Peyer's patch (tissue), 4 donors: ENCODE measurements around the gene PRKCZ. TPM values are rescaled to one million over a fixed set of nuclear protein-coding genes. Genes with fewer than 3 reads are reported as not detected.
"Not testable (repeated sequence)": the region's sequence is repeated elsewhere in the genome, so short reads cannot be mapped to it uniquely, and the experiment has no call there.

Experiments
- DNase-seq, 3 donors: peaks; one replicate each; pipeline ENCODE4 v3.0.0-alpha.2; 2017 to 2019
- H3K27ac ChIP-seq, 4 donors: fragments of 200-600 bp; sonication (generic); one replicate each; pipeline ENCODE4 v1.5.1; 2016 to 2019
- H3K27me3 ChIP-seq, 2 donors: fragments of 200-600 bp; sonication (generic); one replicate each; pipeline ENCODE4 v1.5.1; 2019
- H3K36me3 ChIP-seq, 3 donors: fragments of 200-600 bp; sonication (generic); one replicate each; pipeline ENCODE4 v1.5.1; 2016 to 2019
- H3K4me1 ChIP-seq, 4 donors: fragments of 200-600 bp; sonication (generic); one replicate each; pipeline ENCODE4 v1.5.1; 2016 to 2019
- H3K4me3 ChIP-seq, 4 donors: fragments of 200-600 bp; sonication (generic); 1 replicate in 3 of 4; 2 replicates in 1 of 4; pipeline ENCODE4 v1.5.1; 2016 to 2019; ENCODE audit warnings: mild to moderate bottlenecking in 1 of 4
- H3K9me3 ChIP-seq, 4 donors: fragments of 200-600 bp; sonication (generic); one replicate each; pipeline ENCODE4 v1.5.1; 2016 to 2019; ENCODE audit warnings: mild to moderate bottlenecking in 1 of 4
- POLR2A ChIP-seq, 2 donors: fragments of 450-650 bp; IDR thresholded peaks; one replicate each; pipeline ENCODE4 v1.5.1; 2017; ENCODE audit warnings: antibody characterized with exemption in 2 of 2, mild to moderate bottlenecking in 2 of 2, moderate library complexity in 2 of 2
- total RNA-seq, 4 donors: library from RNA; depleted of rRNA; stranded (reverse); fragments of >200 nt; gene quantifications; one replicate each; pipeline ENCODE4 v1.1.0, GENCODE V29; 2016
- TF ChIP-seq, protein P1 (sequence below), 6 experiments: fragments of 450-650 bp in 4 of 6; fragments of 200-600 bp in 2 of 6; sonication (generic) in 1 of 6; IDR thresholded peaks; one replicate each; pipeline ENCODE4 v1.5.1; 2017 to 2019; ENCODE audit warnings: antibody characterized with exemption in 6 of 6, mild to moderate bottlenecking in 3 of 6, moderate library complexity in 1 of 6

The PRKCZ gene
- total RNA-seq, 4 donors from 2014 or later, result 51.2 to 105 (median 93.6) TPM

GRCh38 chr1:2091611-2092604 lies 41.7 kb downstream of the PRKCZ start:
- Histone ChIP-seq H3K4me3 (peak overlapping the region in 2 of 4 donors; percentile 11 to 14), H3K4me1 (peaks cover 0 to 8% (median 2%) of the 10 kb centered on the region in 4 donors), H3K27ac (peak overlapping the region in 3 of 4 donors; percentile 65 to 89 (median 78)), H3K9me3 (peaks cover 0 to 4% (median 0%) of the 10 kb centered on the region in 4 donors), H3K27me3 (no peaks in the 10 kb centered on the region), H3K36me3 (peaks cover 0 to 14% (median 0%) of the 10 kb centered on the region in 3 donors)
- peak; percentile 56 to 89 (median 87) for DNase-seq
- TF ChIP-seq, protein P1, sequence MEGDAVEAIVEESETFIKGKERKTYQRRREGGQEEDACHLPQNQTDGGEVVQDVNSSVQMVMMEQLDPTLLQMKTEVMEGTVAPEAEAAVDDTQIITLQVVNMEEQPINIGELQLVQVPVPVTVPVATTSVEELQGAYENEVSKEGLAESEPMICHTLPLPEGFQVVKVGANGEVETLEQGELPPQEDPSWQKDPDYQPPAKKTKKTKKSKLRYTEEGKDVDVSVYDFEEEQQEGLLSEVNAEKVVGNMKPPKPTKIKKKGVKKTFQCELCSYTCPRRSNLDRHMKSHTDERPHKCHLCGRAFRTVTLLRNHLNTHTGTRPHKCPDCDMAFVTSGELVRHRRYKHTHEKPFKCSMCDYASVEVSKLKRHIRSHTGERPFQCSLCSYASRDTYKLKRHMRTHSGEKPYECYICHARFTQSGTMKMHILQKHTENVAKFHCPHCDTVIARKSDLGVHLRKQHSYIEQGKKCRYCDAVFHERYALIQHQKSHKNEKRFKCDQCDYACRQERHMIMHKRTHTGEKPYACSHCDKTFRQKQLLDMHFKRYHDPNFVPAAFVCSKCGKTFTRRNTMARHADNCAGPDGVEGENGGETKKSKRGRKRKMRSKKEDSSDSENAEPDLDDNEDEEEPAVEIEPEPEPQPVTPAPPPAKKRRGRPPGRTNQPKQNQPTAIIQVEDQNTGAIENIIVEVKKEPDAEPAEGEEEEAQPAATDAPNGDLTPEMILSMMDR (IDR thresholded peaks at IDR 0.05), result peak in 5 of 6 experiments; percentile 29 to 67 (median 61)
- TF ChIP-seq POLR2A (IDR thresholded peaks at IDR 0.05), result no peak

DNA sequence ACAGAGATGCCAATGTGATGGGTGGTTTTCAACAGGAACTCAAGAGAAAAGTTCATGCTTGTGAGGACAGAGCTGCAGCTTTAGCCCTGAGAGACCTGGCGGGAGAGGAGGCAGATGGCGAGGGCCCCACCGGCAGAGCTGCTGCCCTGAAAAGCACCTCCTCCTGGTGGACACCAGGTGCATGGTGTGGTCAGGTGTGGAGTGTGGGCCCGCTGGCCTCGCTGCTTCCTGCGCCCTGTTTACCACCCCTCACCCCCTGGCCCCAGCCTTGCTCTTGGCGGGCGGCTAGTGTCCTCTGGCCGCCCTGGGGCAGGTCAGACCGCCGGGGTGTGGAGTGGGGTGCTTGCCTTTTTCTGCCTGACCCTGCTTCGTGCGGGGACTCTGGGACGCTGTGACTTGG lies 42.8 kb downstream of the PRKCZ start:
- no peaks in the 10 kb centered on the region for H3K27me3 ChIP-seq
- H3K36me3 ChIP-seq, result peaks cover 0 to 20% (median 0%) of the 10 kb centered on the region in 3 donors
- peaks cover 0 to 11% (median 3%) of the 10 kb centered on the region in 4 donors for H3K9me3 ChIP-seq
- no peak for DNase-seq
- no peak overlapping the region for H3K4me3 ChIP-seq
- H3K4me1 ChIP-seq, result peaks cover 0 to 12% (median 2%) of the 10 kb centered on the region in 4 donors
- peak overlapping the region in 3 of 4 donors; percentile 65 to 89 (median 78) for H3K27ac ChIP-seq
- no peak for TF ChIP-seq POLR2A (IDR thresholded peaks at IDR 0.05)
- TF ChIP-seq, protein P1 (IDR thresholded peaks at IDR 0.05), result no peak

DNA sequence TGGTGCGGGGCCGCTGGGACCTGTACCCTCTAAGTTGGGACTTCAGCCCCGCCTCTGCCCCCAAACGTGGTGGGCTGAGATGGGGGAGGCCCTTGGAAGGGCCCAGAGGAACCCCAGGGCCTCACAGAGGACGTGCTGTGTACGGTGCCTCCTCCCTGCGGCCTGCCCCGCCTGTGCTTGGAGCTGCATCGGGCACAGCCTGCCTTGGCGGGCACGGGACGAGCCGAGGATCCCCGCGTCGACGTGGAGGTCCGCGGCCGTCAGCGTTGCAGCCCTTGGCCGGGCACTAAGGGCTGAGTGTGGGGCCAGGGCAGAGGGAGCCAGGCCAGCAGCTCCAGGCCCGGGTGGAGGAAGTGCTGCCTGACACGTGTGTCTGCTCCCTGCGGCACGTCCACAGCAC lies 43.4 kb downstream of the PRKCZ start:
- H3K36me3 ChIP-seq, result peaks cover 0 to 20% (median 0%) of the 10 kb centered on the region in 3 donors
- DNase-seq, result no peak

GRCh38 chr1:2094269-2095158 lies 44.3 kb downstream of the PRKCZ start:
- not testable (repeated sequence) for DNase-seq

More for the DNA sequence above, 43.4 kb downstream of the PRKCZ start:
- Histone ChIP-seq H3K27me3 (no peaks in the 10 kb centered on the region), H3K9me3 (peaks cover 0 to 11% (median 3%) of the 10 kb centered on the region in 4 donors), H3K4me1 (peaks cover 0 to 15% (median 2%) of the 10 kb centered on the region in 4 donors), H3K4me3 (no peak overlapping the region), H3K27ac (peak overlapping the region in 1 of 4 donors; percentile 89)
- TF ChIP-seq POLR2A (IDR thresholded peaks at IDR 0.05), result no peak
- TF ChIP-seq, protein P1 (IDR thresholded peaks at IDR 0.05), result no peak

GRCh38 chr1:2095394-2095793 lies 45.2 kb downstream of the PRKCZ start:
- no peak for DNase-seq
- TF ChIP-seq, protein P1 (IDR thresholded peaks at IDR 0.05), result no peak
- TF ChIP-seq POLR2A (IDR thresholded peaks at IDR 0.05), result no peak
- no peak overlapping the region for H3K4me3 ChIP-seq
- peaks cover 0 to 15% (median 2%) of the 10 kb centered on the region in 4 donors for H3K4me1 ChIP-seq
- peaks cover 0 to 20% (median 0%) of the 10 kb centered on the region in 3 donors for H3K36me3 ChIP-seq
- no peaks in the 10 kb centered on the region for H3K27me3 ChIP-seq
- peaks cover 0 to 11% (median 3%) of the 10 kb centered on the region in 4 donors for H3K9me3 ChIP-seq
- no peak overlapping the region for H3K27ac ChIP-seq

More at GRCh38 chr1:2094269-2095158, 44.3 kb downstream of the PRKCZ start:
- H3K36me3 ChIP-seq, result peaks cover 0 to 20% (median 0%) of the 10 kb centered on the region in 3 donors
- peaks cover 0 to 11% (median 3%) of the 10 kb centered on the region in 4 donors for H3K9me3 ChIP-seq
- peaks cover 0 to 15% (median 2%) of the 10 kb centered on the region in 4 donors for H3K4me1 ChIP-seq
- not testable (repeated sequence) for H3K4me3 ChIP-seq, H3K27me3 ChIP-seq
- H3K27ac ChIP-seq, result peak overlapping the region in 1 of 4 donors; percentile 89
